Ascending aorta (tissue), 2 donors: Measurements from ENCODE around the gene TPRKB. TPM values are rescaled to one million over a fixed set of nuclear protein-coding genes. Genes with fewer than 3 reads are reported as not detected.

Source experiments
- DNase-seq, 2 donors: peaks; one replicate each; pipeline ENCODE4 v3.0.0-alpha.2; 2019; ENCODE audit warnings: low spot score in 2 of 2
- H3K27ac ChIP-seq, 2 donors: fragments of 200-600 bp; sonication (generic); one replicate each; pipeline ENCODE4 v1.5.1; 2016 to 2017; ENCODE audit warnings: mild to moderate bottlenecking in 1 of 2
- H3K27me3 ChIP-seq: fragments of 200-600 bp; sonication (generic); one replicate; pipeline ENCODE4 v1.5.1; 2017
- H3K36me3 ChIP-seq, 2 donors: fragments of 200-600 bp; sonication (generic); one replicate each; pipeline ENCODE4 v1.5.1; 2016
- H3K4me1 ChIP-seq, 2 donors: fragments of 200-600 bp; sonication (generic); one replicate each; pipeline ENCODE4 v1.5.1; 2016 to 2017; ENCODE audit warnings: mild to moderate bottlenecking in 1 of 2
- H3K4me3 ChIP-seq, 2 donors: fragments of 200-600 bp; sonication (generic); one replicate each; pipeline ENCODE4 v1.5.1; 2016 to 2017; ENCODE audit warnings: mild to moderate bottlenecking in 1 of 2
- H3K9me3 ChIP-seq, 2 donors: fragments of 200-600 bp; sonication (generic); one replicate each; pipeline ENCODE4 v1.5.1; 2016
- CTCF ChIP-seq, 3 experiments: fragments of 200-600 bp in 2 of 3; fragments of 450-650 bp in 1 of 3; sonication (generic) in 2 of 3; IDR thresholded peaks; one replicate each; pipeline ENCODE4 v1.5.1; 2016 to 2019; ENCODE audit warnings: antibody characterized with exemption in 3 of 3, mild to moderate bottlenecking in 1 of 3, moderate library complexity in 1 of 3
- intact Hi-C: fragments of 100-400 bp; cut with DNase I; formaldehyde crosslinking; loops from one replicate; pipeline ENCODE4 v1.15.1; 2023
- total RNA-seq: library from RNA; depleted of rRNA; stranded (reverse); fragments of >200 nt; gene quantifications from one replicate; pipeline ENCODE4 v1.1.0, GENCODE V29; 2016

Gene TPRKB
- total RNA-seq, 1 donor from 2014 or later = 11.1 TPM

GRCh38 chr2:73776869-73777519 lies 39.8 kb upstream of the TPRKB start:
- Histone ChIP-seq H3K27me3 (no peaks in the 10 kb centered on the region), H3K9me3 (no peaks in the 10 kb centered on the region), H3K4me3 (no peak overlapping the region), H3K27ac (no peak overlapping the region), H3K4me1 (peaks cover 5 to 12% of the 10 kb centered on the region in 2 donors), H3K36me3 (peaks cover 27 to 51% of the 10 kb centered on the region in 2 donors)
- intact Hi-C loops = loop anchor here (5.0 kb wide), 1 partner anchor 40 kb away; the partner anchor contains the start of gene TPRKB
- DNase-seq = no peak
- TF ChIP-seq CTCF (IDR thresholded peaks at IDR 0.05) = no peak

GRCh38 chr2:73776381-73776780 lies 39.2 kb upstream of the TPRKB start:
- Histone ChIP-seq H3K4me1 (peaks cover 5 to 12% of the 10 kb centered on the region in 2 donors), H3K27ac (no peak overlapping the region), H3K4me3 (no peak overlapping the region), H3K9me3 (no peaks in the 10 kb centered on the region), H3K36me3 (peaks cover 30 to 55% of the 10 kb centered on the region in 2 donors), H3K27me3 (no peaks in the 10 kb centered on the region)
- no peak for TF ChIP-seq CTCF (IDR thresholded peaks at IDR 0.05)
- intact Hi-C loops = loop anchor here (5.0 kb wide), 1 partner anchor 39 kb away; the partner anchor contains the start of gene TPRKB
- no peak for DNase-seq

GRCh38 chr2:73772819-73773218 lies 35.7 kb upstream of the TPRKB start:
- peaks cover 42 to 81% of the 10 kb centered on the region in 2 donors for H3K36me3 ChIP-seq

GRCh38 chr2:73770725-73771124 lies 33.6 kb upstream of the TPRKB start:
- no peak for DNase-seq
- Histone ChIP-seq H3K36me3 (peaks cover 53 to 83% of the 10 kb centered on the region in 2 donors), H3K27me3 (no peaks in the 10 kb centered on the region), H3K9me3 (no peaks in the 10 kb centered on the region), H3K4me3 (no peak overlapping the region), H3K27ac (no peak overlapping the region), H3K4me1 (no peaks in the 10 kb centered on the region)
- intact Hi-C loops = no loop called here
- TF ChIP-seq CTCF (IDR thresholded peaks at IDR 0.05) = no peak

More at GRCh38 chr2:73772819-73773218, 35.7 kb upstream of the TPRKB start:
- DNase-seq = no peak
- Histone ChIP-seq H3K4me3 (no peak overlapping the region), H3K27ac (no peak overlapping the region), H3K27me3 (no peaks in the 10 kb centered on the region), H3K4me1 (no peaks in the 10 kb centered on the region), H3K9me3 (no peaks in the 10 kb centered on the region)
- no peak for TF ChIP-seq CTCF (IDR thresholded peaks at IDR 0.05)
- intact Hi-C loops = no loop called here

GRCh38 chr2:73766994-73767393 lies 29.8 kb upstream of the TPRKB start:
- Histone ChIP-seq H3K9me3 (no peaks in the 10 kb centered on the region), H3K4me1 (no peaks in the 10 kb centered on the region), H3K36me3 (peaks cover 50 to 83% of the 10 kb centered on the region in 2 donors), H3K27ac (no peak overlapping the region), H3K27me3 (no peaks in the 10 kb centered on the region), H3K4me3 (no peak overlapping the region)
- no peak for DNase-seq
- TF ChIP-seq CTCF (IDR thresholded peaks at IDR 0.05) = no peak
- intact Hi-C loops = no loop called here
